Measurements from ENCODE around the gene PRAME. TPM values are rescaled to one million over a fixed set of nuclear protein-coding genes. Genes with fewer than 3 reads are reported as not detected.

PRAME gene
- total RNA-seq, 4 donors from 2014 or later: not detected

GRCh38 chr22:22569218-22569617 lies 10.2 kb upstream of the PRAME start:
- Histone ChIP-seq H3K36me3 (no peaks in the 10 kb centered on the region), H3K27me3 (no peaks in the 10 kb centered on the region), H3K4me3 (no peak overlapping the region), H3K9me3 (no peaks in the 10 kb centered on the region), H3K4me1 (no peaks in the 10 kb centered on the region), H3K27ac (no peak overlapping the region)
- TF ChIP-seq CTCF (IDR thresholded peaks at IDR 0.05) (no peak), POLR2A (IDR thresholded peaks at IDR 0.05) (no peak)
- DNase-seq: no peak

DNA sequence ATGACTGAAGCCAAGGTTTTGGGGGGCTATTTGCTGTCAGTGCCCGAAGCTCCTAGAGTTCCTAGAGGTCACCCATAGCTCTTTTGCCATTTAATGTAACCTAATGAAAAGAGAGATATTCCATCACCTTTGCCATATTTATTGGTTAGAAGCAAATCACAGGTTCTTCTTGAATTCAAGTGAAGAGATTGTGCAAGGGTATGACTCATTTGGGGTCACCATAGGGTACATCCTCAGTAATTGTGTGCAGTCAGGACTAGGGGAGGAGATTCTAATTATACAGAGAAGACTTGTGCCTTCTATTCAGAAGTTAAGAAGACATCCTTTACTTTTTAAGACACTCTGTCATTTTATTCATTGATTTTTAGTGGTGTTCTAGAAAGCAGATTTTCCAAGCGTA lies 6.9 kb upstream of the PRAME start:
- H3K4me3 ChIP-seq: no peak overlapping the region

GRCh38 chr22:22558071-22558971 lies 744 bp downstream of the PRAME start:
- Histone ChIP-seq H3K27me3 (no peaks in the 10 kb centered on the region), H3K9me3 (no peaks in the 10 kb centered on the region), H3K4me3 (no peak overlapping the region), H3K36me3 (no peaks in the 10 kb centered on the region), H3K4me1 (no peaks in the 10 kb centered on the region), H3K27ac (no peak overlapping the region)
- TF ChIP-seq CTCF (IDR thresholded peaks at IDR 0.05) (no peak), POLR2A (IDR thresholded peaks at IDR 0.05) (no peak)
- DNase-seq: no peak

More for the DNA sequence above, 6.9 kb upstream of the PRAME start:
- TF ChIP-seq CTCF (IDR thresholded peaks at IDR 0.05) (no peak), POLR2A (IDR thresholded peaks at IDR 0.05) (no peak)
- no peak overlapping the region for H3K27ac ChIP-seq
- DNase-seq: no peak
- H3K4me1 ChIP-seq: no peaks in the 10 kb centered on the region
- no peaks in the 10 kb centered on the region for H3K9me3 ChIP-seq
- no peaks in the 10 kb centered on the region for H3K27me3 ChIP-seq
- H3K36me3 ChIP-seq: no peaks in the 10 kb centered on the region

DNA sequence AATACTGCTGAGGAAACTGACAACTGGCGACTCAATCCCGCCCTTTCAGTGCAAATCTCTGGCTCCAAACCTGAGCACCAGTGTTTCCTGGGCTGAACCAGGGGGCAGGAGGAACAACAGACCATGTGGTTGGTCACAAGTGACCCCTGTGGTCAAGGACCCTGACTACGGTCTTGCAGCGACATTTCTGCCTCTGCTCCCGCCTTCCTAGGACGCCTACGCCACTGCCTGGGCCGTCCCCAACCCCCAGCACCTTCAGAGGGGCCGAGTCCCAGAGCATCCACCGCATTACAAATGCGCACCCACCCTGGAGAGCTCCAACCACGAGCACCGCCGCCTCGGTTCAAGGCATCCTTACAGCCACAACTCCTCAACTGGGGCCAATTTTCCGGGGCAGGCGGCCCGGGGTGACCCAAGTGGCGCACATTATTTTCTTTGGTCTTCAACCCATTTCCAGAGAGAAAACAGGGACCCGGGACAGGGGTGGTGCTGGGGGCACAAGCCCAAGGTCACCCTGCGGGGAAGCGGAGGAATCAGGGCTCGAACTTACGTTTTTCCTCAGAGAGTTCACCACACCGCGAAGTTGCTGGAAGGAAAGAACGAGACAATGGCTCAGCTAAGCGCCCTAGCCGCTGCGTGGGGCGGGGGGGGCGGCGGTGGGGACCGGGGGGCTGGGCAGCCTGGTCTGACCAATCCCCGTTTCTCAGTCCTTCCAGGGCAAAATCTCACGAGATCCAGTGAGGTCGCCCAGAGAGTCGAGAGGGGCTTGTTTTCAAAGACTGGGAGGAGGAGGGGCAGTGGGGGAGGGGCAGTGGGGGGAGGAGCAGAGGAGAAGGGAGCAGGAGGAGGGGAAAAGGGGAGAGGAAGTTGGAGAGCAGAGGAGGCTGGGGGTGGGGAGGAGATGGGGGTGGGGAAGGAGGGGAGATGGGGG lies 1.8 kb downstream of the PRAME start:
- Histone ChIP-seq H3K9me3 (no peaks in the 10 kb centered on the region), H3K27me3 (no peaks in the 10 kb centered on the region), H3K4me3 (no peak overlapping the region), H3K4me1 (no peaks in the 10 kb centered on the region), H3K27ac (no peak overlapping the region), H3K36me3 (no peaks in the 10 kb centered on the region)
- TF ChIP-seq CTCF (IDR thresholded peaks at IDR 0.05): no peak
- no peak for TF ChIP-seq POLR2A (IDR thresholded peaks at IDR 0.05)
- DNase-seq: no peak

- Histone ChIP-seq H3K27me3 (no peaks in the 10 kb centered on the region), H3K9me3 (no peaks in the 10 kb centered on the region), H3K27ac (no peak overlapping the region), H3K36me3 (no peaks in the 10 kb centered on the region), H3K4me1 (no peaks in the 10 kb centered on the region), H3K4me3 (no peak overlapping the region)
- no peak for TF ChIP-seq POLR2A (IDR thresholded peaks at IDR 0.05)
- DNase-seq: no peak
These were observed 2.5 kb downstream of the PRAME start for GRCh38 chr22:22556578-22556977.

DNA sequence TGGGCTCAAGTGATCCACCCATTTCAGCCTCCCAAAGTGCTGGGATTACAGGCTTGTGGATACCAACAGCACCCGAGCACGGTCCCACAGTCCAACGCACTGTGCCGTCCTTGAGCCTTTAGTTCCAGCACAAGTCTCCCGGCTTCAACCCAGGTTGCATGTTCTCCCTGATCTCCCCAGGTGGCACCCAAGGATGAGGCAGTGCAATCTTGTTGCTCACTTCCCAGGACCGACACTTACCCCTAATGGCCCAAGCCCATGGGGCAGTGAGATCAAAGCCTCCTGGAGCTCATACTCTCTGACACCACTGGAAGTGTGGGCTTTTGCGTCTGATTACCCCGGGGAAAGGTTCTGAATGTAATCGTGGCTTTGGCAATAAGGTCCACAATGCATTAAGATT lies 3.5 kb downstream of the PRAME start:
- no peaks in the 10 kb centered on the region for H3K27me3 ChIP-seq
- no peaks in the 10 kb centered on the region for H3K9me3 ChIP-seq
- H3K36me3 ChIP-seq: no peaks in the 10 kb centered on the region
- H3K4me1 ChIP-seq: no peaks in the 10 kb centered on the region
- TF ChIP-seq POLR2A (IDR thresholded peaks at IDR 0.05) (no peak), CTCF (IDR thresholded peaks at IDR 0.05) (no peak)
- no peak overlapping the region for H3K27ac ChIP-seq
- H3K4me3 ChIP-seq: no peak overlapping the region
- DNase-seq: no peak

All from Peyer's patch (tissue), 4 donors.